HT1080 (cell line): ENCODE measurements around the gene IRAK2. TPM values are rescaled to one million over a fixed set of nuclear protein-coding genes. Genes with fewer than 3 reads are reported as not detected.
"Not testable (repeated sequence)": the region's sequence is repeated elsewhere in the genome, so short reads cannot be mapped to it uniquely, and the experiment has no call there.

Source experiments
- DNase-seq: peaks from one replicate; pipeline ENCODE4 v3.0.0-alpha.2; 2015; ENCODE audit warnings: low read depth
- polyA plus RNA-seq, 2 experiments: library from polyadenylated mRNA; depleted of rRNA; stranded (reverse); fragments of >200 nt; gene quantifications; 2 replicates each; pipeline ENCODE4 v1.2.3, GENCODE V29; 2015
- total RNA-seq: library from RNA; depleted of rRNA; stranded (reverse); fragments of >200 nt; shearing (Covaris generic); gene quantifications from 2 replicates; pipeline ENCODE4 v1.2.3, GENCODE V29; 2014; rRNA removed

Gene IRAK2, protein sequence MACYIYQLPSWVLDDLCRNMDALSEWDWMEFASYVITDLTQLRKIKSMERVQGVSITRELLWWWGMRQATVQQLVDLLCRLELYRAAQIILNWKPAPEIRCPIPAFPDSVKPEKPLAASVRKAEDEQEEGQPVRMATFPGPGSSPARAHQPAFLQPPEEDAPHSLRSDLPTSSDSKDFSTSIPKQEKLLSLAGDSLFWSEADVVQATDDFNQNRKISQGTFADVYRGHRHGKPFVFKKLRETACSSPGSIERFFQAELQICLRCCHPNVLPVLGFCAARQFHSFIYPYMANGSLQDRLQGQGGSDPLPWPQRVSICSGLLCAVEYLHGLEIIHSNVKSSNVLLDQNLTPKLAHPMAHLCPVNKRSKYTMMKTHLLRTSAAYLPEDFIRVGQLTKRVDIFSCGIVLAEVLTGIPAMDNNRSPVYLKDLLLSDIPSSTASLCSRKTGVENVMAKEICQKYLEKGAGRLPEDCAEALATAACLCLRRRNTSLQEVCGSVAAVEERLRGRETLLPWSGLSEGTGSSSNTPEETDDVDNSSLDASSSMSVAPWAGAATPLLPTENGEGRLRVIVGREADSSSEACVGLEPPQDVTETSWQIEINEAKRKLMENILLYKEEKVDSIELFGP
- 7.5 and 9.1 TPM in 2 replicates for total RNA-seq
- polyA plus RNA-seq (2015; cell fraction: cytosol; rRNA removed): 10.6 and 11.9 TPM in 2 replicates
- 16.5 and 17.8 TPM in 2 replicates for polyA plus RNA-seq (2015; cell fraction: nucleus; rRNA removed)

DNA sequence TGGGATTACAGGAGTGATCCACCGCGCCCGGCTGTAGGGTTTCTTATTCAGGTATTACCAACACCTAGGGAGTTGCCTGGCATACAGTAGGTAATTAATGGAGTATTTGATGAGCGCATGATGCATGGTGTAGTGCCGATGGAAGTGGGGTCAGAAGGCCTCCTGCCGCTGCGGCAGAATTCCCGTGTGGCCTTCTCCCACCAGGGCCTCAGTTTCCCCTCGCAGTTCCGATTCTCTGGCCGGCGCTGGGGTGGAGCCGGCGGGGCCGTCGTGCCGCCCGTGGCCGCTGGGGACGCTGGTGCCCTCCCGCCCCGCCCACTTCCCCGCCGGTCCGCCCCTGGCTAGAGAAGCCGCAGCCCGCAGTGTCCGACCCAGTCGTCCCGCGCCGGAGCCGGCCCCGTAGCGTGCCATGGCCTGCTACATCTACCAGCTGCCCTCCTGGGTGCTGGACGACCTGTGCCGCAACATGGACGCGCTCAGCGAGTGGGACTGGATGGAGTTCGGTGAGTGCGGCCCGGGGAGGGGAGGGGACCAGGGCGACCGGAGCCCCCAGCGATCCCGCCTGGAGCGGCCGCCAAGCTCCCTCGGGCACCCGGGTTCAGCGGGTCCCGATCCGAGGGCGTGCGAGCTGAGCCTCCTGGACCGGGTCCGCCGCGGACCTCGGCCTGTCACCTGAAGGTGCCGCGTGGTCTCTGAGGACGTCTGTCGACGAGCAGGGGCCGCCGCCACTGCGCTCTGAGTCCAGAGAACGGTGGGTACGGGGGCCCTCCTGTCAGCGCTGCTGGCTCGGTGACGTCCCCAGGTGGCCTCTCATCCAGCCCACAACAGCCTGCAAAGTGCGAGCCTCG lies at the start of gene IRAK2:
TSS of gene IRAK2 (plus strand) at position 374 of the 848 bp plus-strand sequence. CDS start at position 410, 36 bp downstream.
- peak; percentile 47 for DNase-seq

DNA sequence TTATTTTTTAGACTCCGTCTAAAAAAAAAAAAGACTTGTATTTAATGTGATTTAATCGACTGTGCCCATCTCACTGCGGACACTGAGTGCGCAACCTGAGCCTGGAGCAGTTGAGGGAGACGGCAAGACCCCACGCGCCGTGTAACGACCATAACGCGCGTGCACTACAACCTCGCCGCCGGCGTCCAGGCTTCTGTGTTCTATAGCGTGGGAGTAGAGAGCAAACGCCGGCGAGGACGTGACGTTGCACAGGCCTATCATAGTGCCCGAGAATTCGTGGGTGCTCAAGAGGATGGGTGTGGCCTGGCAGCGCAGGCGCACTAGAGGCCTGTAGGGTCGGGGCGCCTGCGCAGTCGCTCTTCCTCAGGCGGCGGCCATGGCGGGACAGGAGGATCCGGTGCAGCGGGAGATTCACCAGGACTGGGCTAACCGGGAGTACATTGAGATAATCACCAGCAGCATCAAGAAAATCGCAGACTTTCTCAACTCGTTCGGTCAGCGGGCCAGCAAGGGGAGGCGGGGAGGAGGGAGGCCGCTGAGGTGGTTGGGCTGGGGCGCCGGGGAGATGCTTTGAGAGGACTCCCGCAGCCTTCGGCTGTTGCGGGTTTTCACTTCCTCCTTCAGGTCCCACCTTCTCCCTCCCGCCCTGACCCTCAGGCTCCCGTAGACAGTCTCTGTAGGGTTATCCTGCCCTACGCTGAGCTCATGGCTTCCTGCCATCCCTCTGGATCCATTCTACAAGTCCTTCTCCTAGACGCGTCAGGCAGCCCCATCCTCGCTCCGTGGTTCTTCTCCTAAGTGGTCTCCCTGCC lies 49.2 kb upstream of the IRAK2 start, which contains the start of gene BRK1:
TSS of gene BRK1 (plus strand) at position 350 of the 812 bp plus-strand sequence. CDS start at position 377, 27 bp downstream.
- peak; percentile 92 for DNase-seq

DNA sequence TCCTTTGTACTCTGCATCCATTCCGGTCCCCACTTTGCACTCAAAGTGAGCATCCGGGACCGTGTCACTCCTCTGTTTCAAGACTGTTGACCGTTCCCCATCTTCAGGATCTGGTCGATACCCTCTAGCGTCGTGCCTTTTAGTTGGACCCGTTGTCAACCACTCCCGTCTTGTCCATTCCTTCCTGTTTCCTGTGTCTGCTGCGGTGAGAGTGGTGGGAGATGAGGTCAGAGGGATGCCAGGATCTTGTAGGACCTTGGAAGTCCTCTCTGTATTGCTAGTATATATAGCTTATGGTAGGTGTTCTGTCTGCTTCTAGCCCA lies 48.6 kb upstream of the IRAK2 start:
- DNase-seq: peak; percentile 55

DNA sequence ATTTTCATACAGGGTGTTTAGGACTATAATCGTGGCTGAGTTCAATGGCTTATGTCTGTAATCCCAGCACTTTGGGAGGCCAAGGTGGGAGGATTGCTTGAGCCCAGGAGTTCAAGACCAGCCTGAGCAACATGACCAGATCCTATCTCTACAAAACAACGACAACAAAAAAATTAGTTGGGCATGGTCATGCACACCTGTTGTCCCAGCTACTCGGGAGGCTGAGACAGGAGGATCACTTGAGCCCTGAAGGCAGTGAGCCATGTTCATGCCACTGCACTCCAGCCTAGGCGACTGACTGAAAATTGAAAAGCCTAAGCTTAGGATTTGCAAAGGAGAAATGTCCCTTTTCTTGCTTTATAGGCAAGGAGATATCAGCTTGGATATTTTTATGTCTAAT lies 47.8 kb upstream of the IRAK2 start:
- DNase-seq: no peak

DNA sequence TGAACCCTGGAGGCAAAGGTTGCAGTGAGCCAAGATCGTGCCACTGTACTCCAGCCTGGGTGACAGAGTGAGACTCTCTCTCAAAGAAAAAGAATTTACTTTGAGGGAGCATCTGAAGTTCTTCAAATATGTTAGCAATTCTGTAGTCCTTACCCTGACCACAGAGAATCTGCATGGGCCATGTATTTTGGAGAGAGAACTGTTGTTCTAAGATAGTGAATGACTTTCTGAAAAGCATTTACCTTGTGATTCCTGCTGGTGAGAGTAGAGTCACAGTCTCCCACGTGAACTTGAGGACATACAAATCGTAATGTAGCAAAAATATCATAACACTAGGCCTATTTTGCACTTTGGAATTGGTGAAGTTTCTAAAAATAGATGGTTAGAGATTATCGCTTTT lies 45.3 kb upstream of the IRAK2 start:
- DNase-seq: no peak

DNA sequence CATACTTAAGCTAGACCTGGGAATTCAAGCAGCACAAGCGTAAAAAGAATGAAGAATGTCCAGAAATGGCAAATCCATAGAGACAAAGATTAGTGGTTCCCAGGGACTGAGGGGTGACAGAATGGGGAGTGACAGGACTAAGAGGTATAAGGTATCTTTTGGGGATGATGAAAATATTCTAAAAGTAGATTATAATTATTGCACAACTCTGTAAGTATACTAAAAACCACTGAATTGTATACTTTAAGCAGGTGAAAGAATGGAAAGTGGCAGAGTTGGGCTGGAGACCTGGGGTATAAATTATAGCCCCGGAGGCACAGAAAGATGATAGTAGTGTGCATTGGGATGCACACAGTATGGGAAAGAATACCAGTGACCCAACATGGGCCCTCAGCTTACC lies 43.7 kb upstream of the IRAK2 start:
- no peak for DNase-seq

DNA sequence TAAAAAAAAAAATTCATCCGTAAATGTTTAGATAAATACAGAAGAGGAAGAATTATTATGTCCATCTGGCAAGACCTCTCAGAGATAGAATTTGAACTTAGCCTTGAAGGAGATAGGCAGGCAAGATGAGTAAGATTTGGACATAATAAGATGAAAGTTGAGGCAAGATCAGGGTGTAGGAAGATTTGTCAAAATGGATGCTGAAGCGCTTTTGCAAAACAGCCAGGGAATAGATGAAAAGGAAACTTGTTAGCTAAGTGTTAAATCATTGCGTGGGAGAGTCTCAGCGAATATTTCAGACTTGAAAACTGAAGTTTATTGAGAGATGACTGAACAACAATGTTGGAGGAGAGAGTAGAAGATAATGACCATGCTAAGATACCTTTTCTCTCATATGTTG lies 42.0 kb upstream of the IRAK2 start:
- DNase-seq: no peak

DNA sequence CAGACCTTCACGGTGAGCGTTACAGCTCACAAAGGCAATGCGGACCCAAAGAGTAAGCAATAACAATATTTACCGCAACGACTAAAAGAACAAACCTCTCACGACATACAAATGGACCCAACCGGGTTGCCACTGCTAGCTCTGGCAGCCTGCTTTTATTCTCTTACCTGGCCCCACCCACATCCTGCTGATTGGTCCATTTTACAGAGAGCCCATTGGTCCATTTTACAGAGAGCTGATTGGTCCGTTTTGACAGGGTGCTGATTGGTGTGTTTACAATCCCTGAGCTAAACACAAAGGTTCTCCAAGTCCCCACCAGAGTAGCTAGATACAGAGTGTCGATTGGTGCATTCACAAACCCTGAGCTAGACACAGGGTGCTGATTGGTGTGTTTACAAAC lies 28.8 kb upstream of the IRAK2 start:
- not testable (repeated sequence) for DNase-seq

DNA sequence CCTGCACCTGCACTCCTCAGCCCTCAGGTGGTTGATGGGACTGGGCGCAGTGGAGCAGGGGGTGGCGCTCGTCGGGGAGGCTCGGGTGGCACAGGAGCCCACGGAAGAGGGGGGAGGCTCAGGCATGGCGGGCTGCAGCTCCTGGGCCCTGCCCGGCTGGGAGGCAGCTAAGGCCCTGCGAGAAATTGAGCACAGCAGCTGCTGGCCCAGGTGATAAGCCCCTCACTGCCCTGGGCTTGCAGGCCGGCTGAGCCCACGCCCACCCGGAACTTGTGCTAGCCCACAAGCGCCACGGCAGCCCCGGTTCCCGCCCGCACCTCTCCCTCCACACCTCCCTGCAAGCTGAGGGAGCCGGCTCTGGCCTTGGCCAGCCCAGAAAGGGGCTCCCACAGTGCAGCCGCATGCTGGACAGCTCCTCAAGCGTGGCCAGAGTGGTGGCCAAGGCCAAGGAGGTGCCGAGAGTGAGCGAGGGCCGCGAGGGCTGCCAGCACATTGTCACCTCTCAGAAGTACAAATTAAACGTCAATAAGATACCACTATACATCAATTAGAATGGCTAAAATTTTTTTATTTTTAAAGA lies 28.2 kb upstream of the IRAK2 start:
- DNase-seq: no peak

DNA sequence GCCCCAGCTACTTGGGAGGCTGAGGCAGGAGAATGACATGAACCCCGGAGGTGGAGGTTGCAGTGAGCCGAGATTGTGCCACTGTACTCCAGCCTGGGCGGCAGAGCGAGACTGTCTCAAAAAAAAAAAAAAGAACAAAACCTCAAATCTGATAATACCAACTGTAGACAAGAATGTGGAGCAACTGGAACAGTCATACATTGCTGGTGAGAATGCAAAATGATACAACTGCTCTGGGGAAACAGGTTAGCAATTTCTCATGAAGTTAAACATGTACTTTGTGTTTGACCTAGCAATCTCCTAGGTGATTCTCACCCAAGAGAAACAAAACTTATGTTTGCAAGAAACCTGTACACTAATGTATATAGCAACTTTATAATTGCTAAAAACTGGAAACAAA lies 27.5 kb upstream of the IRAK2 start:
- no peak for DNase-seq

DNA sequence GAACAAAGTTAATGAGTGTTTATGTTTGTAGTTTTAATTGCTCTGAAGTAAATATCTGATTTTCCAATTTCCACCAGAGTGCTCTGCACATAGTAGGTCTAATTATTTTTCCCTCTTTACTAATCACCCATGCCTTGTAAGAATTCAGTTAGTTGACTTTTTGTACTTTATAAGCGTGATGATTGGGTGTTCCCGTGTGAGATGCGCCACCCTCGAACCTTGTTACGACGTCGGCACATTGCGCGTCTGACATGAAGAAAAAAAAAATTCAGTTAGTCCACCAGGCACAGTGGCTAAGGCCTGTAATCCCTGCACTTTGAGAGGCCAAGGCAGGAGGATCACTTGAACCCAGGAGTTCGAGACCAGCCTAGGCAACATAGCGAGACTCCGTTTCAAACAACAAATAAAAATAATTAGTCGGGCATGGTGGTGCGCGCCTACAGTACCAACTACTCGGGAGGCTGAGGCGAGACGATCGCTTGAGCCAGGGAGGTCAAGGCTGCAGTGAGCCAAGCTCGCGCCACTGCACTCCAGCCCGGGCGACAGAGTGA lies 23.6 kb upstream of the IRAK2 start:
- no peak for DNase-seq

DNA sequence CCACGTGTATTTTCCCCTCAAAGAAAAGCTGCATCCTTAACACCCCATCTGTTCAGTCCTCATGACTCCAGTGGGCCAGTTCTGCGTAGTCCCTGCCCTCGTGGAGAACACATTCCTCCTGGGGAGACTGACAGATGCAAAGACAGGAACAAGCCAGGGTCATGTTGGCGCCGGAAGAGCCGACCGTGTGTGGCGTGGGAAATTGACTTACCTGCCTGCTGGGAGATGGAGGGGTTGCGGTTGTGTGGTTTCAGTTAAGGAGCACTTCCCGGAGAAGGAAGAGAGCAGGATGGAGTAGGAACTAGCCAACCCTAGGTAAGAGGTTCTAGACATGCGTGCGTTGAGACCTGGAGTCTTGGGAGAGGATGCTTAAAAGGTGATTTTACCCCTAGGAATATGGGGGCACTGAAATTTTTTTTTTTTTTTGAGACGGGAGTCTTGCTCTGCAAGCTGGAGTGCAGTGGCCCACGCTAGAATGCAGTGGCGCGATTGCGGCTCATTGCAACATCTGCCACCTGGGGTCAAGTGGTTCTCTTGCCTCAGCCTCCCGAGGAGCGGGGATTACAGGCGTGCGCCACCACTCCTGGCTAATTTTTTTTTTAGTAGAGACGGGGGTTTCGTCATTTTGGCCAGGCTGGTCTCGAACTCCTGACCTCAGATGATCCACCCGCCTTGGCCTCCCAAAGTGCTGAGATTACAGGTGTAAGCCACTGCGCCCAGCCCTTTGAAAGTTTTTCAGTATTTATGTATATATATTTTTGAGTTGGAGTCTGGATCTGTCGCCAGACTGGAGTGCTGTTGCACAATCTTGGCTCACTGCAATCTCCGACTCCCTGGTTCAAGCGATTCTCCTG lies 21.8 kb upstream of the IRAK2 start:
- no peak for DNase-seq

DNA sequence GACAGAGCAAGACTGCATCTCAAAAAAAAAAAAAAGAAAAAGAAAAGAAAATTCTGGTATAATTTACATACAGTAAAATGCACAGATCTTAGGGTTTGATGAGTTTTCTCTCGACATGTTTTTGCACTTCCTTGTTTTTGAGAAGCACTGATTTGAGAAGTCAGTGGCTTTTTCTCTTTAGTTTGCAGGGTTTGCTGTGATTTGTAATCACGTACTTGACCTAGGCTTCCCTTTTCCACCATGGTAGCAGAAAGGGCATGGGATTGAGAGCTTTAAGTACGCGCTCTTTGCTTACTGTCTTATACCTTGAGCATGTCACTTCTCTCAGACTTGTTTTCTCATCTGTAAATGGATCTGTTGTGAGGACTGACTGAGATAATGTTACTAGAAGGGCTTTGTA lies 19.0 kb upstream of the IRAK2 start:
- DNase-seq: no peak

DNA sequence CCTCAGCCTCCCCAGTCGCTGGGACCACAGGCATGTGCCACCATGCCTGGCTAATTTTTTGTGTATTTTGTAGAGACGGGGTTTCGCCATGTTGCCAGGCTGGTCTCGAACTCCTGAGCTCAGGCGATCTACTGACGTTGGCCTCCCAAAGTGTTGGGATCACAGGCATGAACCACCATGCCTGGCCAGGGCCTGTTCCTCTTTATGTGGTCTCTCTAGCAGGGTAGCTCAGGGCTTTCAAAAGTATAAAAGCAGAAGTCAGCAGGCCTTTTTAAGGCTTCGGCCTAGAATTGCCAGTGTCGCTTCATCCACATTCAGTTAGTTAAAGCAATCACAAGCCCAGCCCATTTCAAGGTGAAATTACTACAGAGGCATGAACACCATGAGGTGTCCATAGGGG lies 15.5 kb upstream of the IRAK2 start:
- no peak for DNase-seq

DNA sequence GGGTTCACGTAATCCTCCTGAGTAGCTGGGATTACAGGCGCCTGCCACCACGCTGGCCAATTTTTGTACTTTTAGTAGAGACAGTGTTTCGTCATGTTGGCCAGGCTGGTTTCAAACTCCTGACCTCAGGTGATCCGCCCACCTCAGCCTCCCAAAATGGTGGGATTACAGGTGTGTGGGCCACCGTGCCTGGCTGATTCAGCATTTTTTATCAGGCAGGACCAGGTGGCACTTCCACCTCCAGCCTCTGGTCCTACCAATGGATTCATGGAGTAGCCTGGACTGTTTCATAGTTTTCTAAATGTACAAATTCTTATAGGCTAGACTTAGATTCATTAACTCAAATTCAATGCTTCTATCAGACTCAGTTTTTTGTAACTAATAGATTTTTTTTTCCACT lies 13.7 kb upstream of the IRAK2 start:
- no peak for DNase-seq

DNA sequence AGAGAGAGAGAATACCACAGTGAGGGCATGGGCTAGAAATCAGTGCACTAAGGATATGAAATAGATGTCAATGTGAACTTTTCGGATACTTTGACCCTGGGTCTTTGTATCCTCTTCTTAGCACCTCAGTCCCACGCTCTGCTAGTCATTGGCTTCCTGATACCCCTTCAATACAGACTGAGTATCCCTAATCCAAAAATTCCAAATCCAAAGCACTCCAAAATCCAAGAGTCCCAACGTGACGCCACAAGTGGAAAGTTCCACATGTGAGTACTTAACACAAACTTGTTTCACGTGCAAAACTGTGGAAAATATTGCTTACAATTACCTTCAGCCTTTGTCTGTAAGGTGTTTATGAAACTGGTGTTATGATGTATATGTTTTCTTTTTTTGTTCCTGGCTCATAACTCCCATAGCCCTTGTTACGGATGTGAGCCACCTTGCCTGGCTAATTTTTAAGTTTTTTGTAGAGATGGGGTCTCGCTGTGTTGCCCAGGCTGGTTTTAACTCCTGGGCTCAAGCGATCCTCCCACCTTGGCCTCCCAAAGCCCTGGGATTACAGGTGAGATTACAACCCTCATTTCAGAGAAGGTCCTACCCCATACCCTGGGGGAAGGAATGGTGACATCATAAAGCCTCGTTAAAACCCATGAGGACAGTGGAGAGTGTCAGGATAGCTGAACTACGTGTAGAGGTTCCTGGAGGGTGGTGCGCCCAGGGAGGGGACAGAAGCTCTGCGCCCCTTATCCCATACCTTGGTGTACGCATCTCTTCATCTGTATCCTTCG lies 10.2 kb upstream of the IRAK2 start:
- no peak for DNase-seq

DNA sequence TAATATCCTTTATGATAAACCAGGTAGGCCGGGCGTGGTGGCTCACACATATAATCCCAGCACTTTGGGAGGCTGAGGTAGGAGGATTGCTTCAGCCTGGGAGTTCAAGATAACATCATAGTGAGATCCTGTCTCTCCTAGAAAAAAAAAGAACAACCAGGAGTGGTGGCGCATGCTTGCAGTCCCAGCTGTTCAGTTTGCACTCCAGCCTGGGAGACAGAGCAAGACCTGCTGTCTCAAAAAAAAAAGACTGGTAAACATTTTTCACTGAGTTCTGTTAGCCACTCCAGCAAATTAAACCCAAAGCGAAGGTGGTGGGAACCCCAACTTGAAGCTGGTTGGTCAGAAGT lies 9.6 kb upstream of the IRAK2 start:
- no peak for DNase-seq

DNA sequence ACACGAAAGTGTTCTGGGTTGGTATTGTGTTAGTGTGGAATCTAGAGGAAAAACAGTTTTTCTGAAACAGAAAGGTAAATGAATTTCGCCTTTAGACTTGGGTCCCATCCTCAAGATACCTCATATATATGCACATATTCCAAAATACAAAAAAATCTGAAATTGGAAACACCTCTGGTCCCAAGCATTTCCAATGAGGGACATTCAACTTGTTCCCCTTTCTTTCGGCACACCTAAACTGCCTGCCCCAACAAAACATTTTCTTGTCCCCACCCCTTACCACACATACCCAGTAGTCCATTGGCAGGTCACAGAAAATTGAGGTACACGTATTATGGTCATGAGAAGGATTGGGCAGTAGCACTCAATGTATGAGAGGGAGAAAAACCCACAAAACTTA lies 9.1 kb upstream of the IRAK2 start:
- no peak for DNase-seq

DNA sequence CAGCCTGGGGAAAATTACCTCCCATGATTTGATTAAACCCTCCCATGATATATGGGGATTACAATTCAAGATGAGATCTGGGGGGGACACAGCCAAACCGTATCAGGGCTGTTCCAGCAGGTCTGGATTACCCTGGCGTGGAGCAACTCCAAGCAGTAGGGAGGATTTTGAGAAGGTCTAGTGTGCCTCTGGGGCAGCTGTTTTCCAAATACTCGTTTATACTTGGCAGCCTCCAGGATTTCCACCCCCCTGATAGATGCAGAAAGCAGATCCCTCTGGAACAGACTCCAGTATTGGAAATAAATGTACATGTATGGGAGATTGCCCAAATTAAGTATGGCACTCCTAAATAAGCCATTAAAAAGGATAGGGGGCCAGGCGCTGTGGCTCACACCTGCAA lies 7.7 kb upstream of the IRAK2 start:
- DNase-seq: no peak
